ENCODE data around the gene MAGI1. TPM values are rescaled to one million over a fixed set of nuclear protein-coding genes. Genes with fewer than 3 reads are reported as not detected.
A peak's percentile ranks its signal among the peaks of the same experiment; 100 is the strongest.

Gene MAGI1
- total RNA-seq, 2 donors from 2014 or later, result 23.4 to 41.4 TPM

- Histone ChIP-seq H3K27me3 (no peaks in the 10 kb centered on the region), H3K4me1 (peaks cover 5% of the 10 kb centered on the region), H3K36me3 (no peaks in the 10 kb centered on the region), H3K27ac (peak overlapping the region; percentile 49), H3K9ac (ENCODE audit: low read depth in 2 of 2, low read length in 2 of 2) (peak overlapping the region in 1 of 2 donors; percentile 3), H3K4me3 (no peak overlapping the region), H3K9me3 (no peaks in the 10 kb centered on the region)
- TF ChIP-seq, protein P1, sequence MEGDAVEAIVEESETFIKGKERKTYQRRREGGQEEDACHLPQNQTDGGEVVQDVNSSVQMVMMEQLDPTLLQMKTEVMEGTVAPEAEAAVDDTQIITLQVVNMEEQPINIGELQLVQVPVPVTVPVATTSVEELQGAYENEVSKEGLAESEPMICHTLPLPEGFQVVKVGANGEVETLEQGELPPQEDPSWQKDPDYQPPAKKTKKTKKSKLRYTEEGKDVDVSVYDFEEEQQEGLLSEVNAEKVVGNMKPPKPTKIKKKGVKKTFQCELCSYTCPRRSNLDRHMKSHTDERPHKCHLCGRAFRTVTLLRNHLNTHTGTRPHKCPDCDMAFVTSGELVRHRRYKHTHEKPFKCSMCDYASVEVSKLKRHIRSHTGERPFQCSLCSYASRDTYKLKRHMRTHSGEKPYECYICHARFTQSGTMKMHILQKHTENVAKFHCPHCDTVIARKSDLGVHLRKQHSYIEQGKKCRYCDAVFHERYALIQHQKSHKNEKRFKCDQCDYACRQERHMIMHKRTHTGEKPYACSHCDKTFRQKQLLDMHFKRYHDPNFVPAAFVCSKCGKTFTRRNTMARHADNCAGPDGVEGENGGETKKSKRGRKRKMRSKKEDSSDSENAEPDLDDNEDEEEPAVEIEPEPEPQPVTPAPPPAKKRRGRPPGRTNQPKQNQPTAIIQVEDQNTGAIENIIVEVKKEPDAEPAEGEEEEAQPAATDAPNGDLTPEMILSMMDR (IDR thresholded peaks at IDR 0.05), result no peak
- intact Hi-C loops (cut with DNase I), result no loop called here
- peak; percentile 25 for DNase-seq
Observed at GRCh38 chr3:65884071-65884470, 154.6 kb downstream of the MAGI1 start.

DNA sequence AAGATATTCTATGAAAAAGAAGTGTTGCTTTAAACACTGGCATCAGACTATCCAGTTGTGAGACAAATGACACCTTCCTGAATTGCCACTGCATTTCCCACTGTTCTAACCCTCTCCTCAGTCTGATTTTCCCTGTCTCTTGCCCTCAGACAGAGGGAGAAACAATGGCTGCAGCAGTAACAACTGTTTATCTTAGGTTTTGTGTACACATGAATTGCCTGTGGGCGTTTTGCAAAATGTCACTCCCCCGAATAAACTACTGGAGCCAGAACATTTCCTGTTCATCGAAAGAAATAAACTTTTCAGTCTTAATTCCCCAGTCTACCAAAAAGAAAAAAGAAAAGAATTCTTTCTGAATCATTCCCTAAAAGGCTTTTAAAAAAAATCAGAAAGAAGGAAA, 155.1 kb downstream of the MAGI1 start:
- Histone ChIP-seq H3K27ac (peak overlapping the region; percentile 49), H3K9me3 (no peaks in the 10 kb centered on the region), H3K4me1 (peaks cover 5% of the 10 kb centered on the region), H3K9ac (ENCODE audit: low read depth in 2 of 2, low read length in 2 of 2) (peak overlapping the region in 1 of 2 donors; percentile 3), H3K27me3 (no peaks in the 10 kb centered on the region), H3K4me3 (no peak overlapping the region), H3K36me3 (no peaks in the 10 kb centered on the region)
- DNase-seq, result peak; percentile 53
- TF ChIP-seq, protein P1 (IDR thresholded peaks at IDR 0.05), result no peak
- intact Hi-C loops (cut with DNase I), result no loop called here

- no peak for DNase-seq
- TF ChIP-seq, protein P1 (IDR thresholded peaks at IDR 0.05), result no peak
- H3K9me3 ChIP-seq, result no peaks in the 10 kb centered on the region
- intact Hi-C loops (cut with DNase I), result no loop called here
- H3K4me3 ChIP-seq, result no peak overlapping the region
- no peaks in the 10 kb centered on the region for H3K27me3 ChIP-seq
- H3K36me3 ChIP-seq, result no peaks in the 10 kb centered on the region
- H3K4me1 ChIP-seq, result peaks cover 5% of the 10 kb centered on the region
- no peak overlapping the region for H3K27ac ChIP-seq
- no peak overlapping the region for H3K9ac ChIP-seq (ENCODE audit: low read depth in 2 of 2, low read length in 2 of 2)
Observed at GRCh38 chr3:65880350-65880749, 158.4 kb downstream of the MAGI1 start.

DNA sequence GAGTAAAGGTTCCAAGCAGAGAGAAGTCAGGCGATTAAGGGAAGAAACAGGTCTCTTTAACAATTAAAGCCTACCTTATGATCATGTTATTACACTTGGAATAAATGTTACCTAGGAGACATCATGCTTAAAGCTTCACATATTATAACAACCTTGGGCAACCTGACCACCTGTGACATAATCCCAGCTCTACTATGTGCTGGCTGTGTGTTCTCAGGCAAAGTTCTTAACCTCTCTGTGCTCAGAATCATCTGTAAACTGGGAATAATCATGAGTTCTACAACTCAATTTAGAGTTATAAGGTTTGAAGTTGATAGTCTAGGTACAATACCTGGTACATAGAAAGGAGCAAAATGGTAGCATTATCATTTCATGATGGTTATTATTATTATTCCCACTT, 159.3 kb downstream of the MAGI1 start:
- H3K4me1 ChIP-seq, result peaks cover 5% of the 10 kb centered on the region
- H3K9ac ChIP-seq (ENCODE audit: low read depth in 2 of 2, low read length in 2 of 2), result no peak overlapping the region
- H3K27ac ChIP-seq, result no peak overlapping the region
- no peak overlapping the region for H3K4me3 ChIP-seq
- DNase-seq, result no peak
- TF ChIP-seq, protein P1 (IDR thresholded peaks at IDR 0.05), result no peak
- intact Hi-C loops (cut with DNase I), result no loop called here
- no peaks in the 10 kb centered on the region for H3K27me3 ChIP-seq
- no peaks in the 10 kb centered on the region for H3K9me3 ChIP-seq
- no peaks in the 10 kb centered on the region for H3K36me3 ChIP-seq

- DNase-seq, result no peak
- no peak overlapping the region for H3K27ac ChIP-seq
- no peaks in the 10 kb centered on the region for H3K36me3 ChIP-seq
- intact Hi-C loops (cut with DNase I), result no loop called here
- no peak overlapping the region for H3K9ac ChIP-seq (ENCODE audit: low read depth in 2 of 2, low read length in 2 of 2)
- no peaks in the 10 kb centered on the region for H3K9me3 ChIP-seq
- TF ChIP-seq, protein P1 (IDR thresholded peaks at IDR 0.05), result no peak
- H3K4me1 ChIP-seq, result peaks cover 5% of the 10 kb centered on the region
- no peaks in the 10 kb centered on the region for H3K27me3 ChIP-seq
- H3K4me3 ChIP-seq, result no peak overlapping the region
Observed at GRCh38 chr3:65878831-65879230, 159.9 kb downstream of the MAGI1 start.

DNA sequence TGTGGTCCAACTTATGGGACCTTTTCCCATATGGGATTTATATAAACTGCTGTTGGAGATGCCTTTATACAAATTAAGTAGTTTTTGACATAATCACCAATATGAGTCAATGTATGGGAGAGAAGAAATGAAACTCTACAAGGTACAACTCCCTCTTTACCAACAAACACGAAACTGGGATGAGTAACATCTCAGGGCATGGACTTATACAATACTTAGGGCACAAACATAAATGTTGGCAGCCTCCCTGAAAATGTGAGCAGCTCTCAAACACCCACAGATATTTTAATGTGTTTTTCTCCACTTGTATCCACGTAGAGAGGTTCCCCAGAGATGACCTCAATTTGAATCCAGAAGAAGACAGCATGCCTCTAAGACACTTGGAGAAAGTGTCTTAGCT, 161.6 kb downstream of the MAGI1 start:
- no peak for DNase-seq
- Histone ChIP-seq H3K9ac (ENCODE audit: low read depth in 2 of 2, low read length in 2 of 2) (no peak overlapping the region), H3K9me3 (no peaks in the 10 kb centered on the region), H3K27me3 (no peaks in the 10 kb centered on the region), H3K27ac (no peak overlapping the region), H3K36me3 (no peaks in the 10 kb centered on the region), H3K4me3 (no peak overlapping the region), H3K4me1 (no peaks in the 10 kb centered on the region)
- TF ChIP-seq, protein P1 (IDR thresholded peaks at IDR 0.05), result no peak
- intact Hi-C loops (cut with DNase I), result no loop called here

Measured in colonic mucosa (tissue), 4 donors.